RWPE2 (cell line): ENCODE data around the gene TRAF6.

Source experiments
- ATAC-seq: fragments of 200-7000 bp; cut with Tn5 transposase; 3 replicates; pipeline ENCODE4 v1.9.1; 2021; ENCODE audit warnings: low read depth
- DNase-seq: peaks from one replicate; pipeline ENCODE4 v3.0.0-alpha.2; 2020; ENCODE audit warnings: low spot score
- H3K27ac ChIP-seq: fragments of 450-650 bp; 2 replicates; pipeline ENCODE4 v1.5.1; 2017; ENCODE audit warnings: mild to moderate bottlenecking; ENCODE audit not compliant: poor library complexity, severe bottlenecking
- H3K27me3 ChIP-seq: fragments of 250-450 bp; sonication (Bioruptor Pico); 2 replicates; pipeline ENCODE4 v1.5.1; 2021; ENCODE audit warnings: mild to moderate bottlenecking, moderate library complexity; ENCODE audit not compliant: insufficient read depth, poor library complexity, severe bottlenecking
- H3K36me3 ChIP-seq: fragments of 250-450 bp; sonication (Bioruptor Pico); 2 replicates; pipeline ENCODE4 v1.5.1; 2020; ENCODE audit warnings: low read depth, mild to moderate bottlenecking, moderate library complexity
- H3K4me1 ChIP-seq: fragments of 250-450 bp; sonication (Bioruptor Pico); 2 replicates; pipeline ENCODE4 v1.5.1; 2021; ENCODE audit warnings: mild to moderate bottlenecking, moderate library complexity; ENCODE audit not compliant: insufficient read depth, poor library complexity, severe bottlenecking
- H3K4me3 ChIP-seq: fragments of 250-450 bp; sonication (Bioruptor Pico); 2 replicates; pipeline ENCODE4 v1.5.1; 2021; ENCODE audit warnings: mild to moderate bottlenecking, moderate library complexity; ENCODE audit not compliant: severe bottlenecking
- H3K9me3 ChIP-seq: fragments of 250-450 bp; sonication (Bioruptor Pico); 2 replicates; pipeline ENCODE4 v1.5.1; 2021; ENCODE audit warnings: mild to moderate bottlenecking, moderate library complexity; ENCODE audit not compliant: severe bottlenecking
- CTCF ChIP-seq: fragments of 450-650 bp; IDR thresholded peaks from one replicate; pipeline ENCODE4 v1.5.1; 2017; ENCODE audit warnings: mild to moderate bottlenecking, moderate library complexity; ENCODE audit not compliant: poor library complexity, severe bottlenecking

The TRAF6 gene

DNA sequence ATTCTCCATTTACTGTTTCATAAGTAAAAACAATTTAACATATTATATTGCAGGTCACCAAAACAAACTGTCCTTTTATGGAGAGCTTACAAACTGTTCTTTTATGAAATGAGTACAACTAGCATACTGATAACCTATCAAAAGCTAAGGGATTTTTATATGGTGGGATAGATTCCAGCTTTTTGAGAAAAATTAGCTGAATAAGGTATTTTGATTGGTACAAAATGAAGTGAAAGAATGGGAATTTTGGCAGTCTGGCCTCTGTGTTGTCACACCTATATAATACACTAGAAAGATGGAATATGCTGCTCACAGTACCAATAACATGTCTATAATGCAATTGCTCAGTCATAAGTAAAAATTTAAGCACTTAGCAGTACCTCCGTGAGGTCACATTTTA is 11.4 kb downstream of the TRAF6 start:
- no peak for ATAC-seq
- no peak for DNase-seq
- no peaks in the 10 kb centered on the region for H3K9me3 ChIP-seq
- peaks cover 9% of the 10 kb centered on the region for H3K4me1 ChIP-seq
- H3K27me3 ChIP-seq: no peaks in the 10 kb centered on the region
- no peak overlapping the region for H3K4me3 ChIP-seq
- no peak overlapping the region for H3K27ac ChIP-seq
- TF ChIP-seq CTCF: no peak
- peaks cover 80% of the 10 kb centered on the region for H3K36me3 ChIP-seq

DNA sequence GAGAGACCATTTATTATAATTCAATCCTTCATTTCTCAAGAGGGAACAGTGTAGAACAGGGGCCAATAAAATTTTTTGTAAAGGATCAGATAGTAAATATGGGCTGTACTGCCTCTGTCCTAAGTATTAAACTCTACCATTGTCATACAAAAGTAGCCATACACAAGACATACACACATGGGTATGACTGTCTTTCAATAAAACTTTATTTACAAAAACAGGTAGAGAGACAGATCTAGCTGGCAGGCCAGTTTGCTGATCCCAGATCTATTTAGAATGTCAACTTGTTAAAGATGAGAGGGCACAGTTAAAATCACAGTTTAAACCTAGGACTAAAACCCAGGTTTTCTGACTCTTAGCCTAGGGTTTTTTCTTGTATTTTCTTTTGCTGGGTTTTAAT is 16.7 kb downstream of the TRAF6 start:
- no peak for ATAC-seq
- Histone ChIP-seq H3K4me3 (no peak overlapping the region), H3K9me3 (no peaks in the 10 kb centered on the region), H3K27me3 (no peaks in the 10 kb centered on the region), H3K27ac (no peak overlapping the region), H3K4me1 (no peaks in the 10 kb centered on the region), H3K36me3 (peaks cover 97% of the 10 kb centered on the region)
- TF ChIP-seq CTCF: no peak
- no peak for DNase-seq

- DNase-seq (no peak), ATAC-seq (no peak)
- H3K4me3 ChIP-seq: no peak overlapping the region
- H3K27ac ChIP-seq: no peak overlapping the region
- no peaks in the 10 kb centered on the region for H3K27me3 ChIP-seq
- H3K9me3 ChIP-seq: no peaks in the 10 kb centered on the region
- H3K36me3 ChIP-seq: peaks cover 94% of the 10 kb centered on the region
- H3K4me1 ChIP-seq: no peaks in the 10 kb centered on the region
- peak; percentile 95 for TF ChIP-seq CTCF
Measured at GRCh38 chr11:36492724-36493304, 17.3 kb downstream of the TRAF6 start.

DNA sequence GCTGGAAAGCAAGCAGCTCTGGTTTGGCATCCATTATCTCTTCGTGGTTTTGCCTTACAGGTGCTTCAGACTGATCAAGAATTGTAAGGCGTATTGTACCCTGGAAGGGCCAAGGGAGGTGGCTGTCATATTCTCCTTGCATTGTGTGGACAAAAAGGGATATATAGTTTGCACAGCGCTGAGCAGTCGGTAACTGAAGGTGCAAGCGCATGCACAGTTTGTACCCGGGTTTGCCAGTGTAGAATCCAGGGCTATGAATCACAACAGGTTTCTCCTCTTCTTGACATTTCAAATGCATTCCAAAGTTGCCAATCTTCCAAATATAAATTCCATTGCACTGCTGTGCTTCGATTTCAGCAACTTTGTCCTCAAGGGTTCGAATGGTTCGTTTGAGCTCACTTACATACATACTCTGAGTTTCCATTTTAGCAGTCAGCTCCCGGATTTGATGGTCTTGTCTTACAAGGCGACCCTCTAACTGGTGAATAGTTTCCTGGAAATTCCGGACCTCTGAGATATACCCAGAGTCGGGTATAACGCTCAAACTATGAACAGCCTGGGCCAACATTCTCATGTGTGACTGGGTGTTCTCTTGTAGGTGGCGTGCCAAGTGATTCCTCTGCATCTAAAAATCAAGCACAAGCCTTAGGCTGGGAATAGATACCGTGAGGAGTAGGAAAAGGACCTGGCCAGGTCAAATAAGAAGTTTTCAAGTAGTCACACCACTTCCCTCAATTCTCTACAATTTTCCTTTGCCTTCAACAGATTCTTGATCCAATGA is 19.9 kb downstream of the TRAF6 start:
- no peaks in the 10 kb centered on the region for H3K9me3 ChIP-seq
- no peak overlapping the region for H3K27ac ChIP-seq
- no peak for ATAC-seq
- no peak for DNase-seq
- H3K4me3 ChIP-seq: no peak overlapping the region
- no peaks in the 10 kb centered on the region for H3K27me3 ChIP-seq
- peaks cover 87% of the 10 kb centered on the region for H3K36me3 ChIP-seq
- TF ChIP-seq CTCF: no peak
- no peaks in the 10 kb centered on the region for H3K4me1 ChIP-seq

GRCh38 chr11:36488096-36488495 is 22.0 kb downstream of the TRAF6 start:
- no peak overlapping the region for H3K27ac ChIP-seq
- no peak for TF ChIP-seq CTCF
- no peaks in the 10 kb centered on the region for H3K4me1 ChIP-seq
- peaks cover 74% of the 10 kb centered on the region for H3K36me3 ChIP-seq
- no peaks in the 10 kb centered on the region for H3K27me3 ChIP-seq
- DNase-seq (no peak), ATAC-seq (no peak)
- no peak overlapping the region for H3K4me3 ChIP-seq
- no peaks in the 10 kb centered on the region for H3K9me3 ChIP-seq
